ENCODE results near the gene CTDSPL2.
"Not testable (repeated sequence)": the region's sequence is repeated elsewhere in the genome, so short reads cannot be mapped to it uniquely, and the experiment has no call there.

Gene CTDSPL2

DNA sequence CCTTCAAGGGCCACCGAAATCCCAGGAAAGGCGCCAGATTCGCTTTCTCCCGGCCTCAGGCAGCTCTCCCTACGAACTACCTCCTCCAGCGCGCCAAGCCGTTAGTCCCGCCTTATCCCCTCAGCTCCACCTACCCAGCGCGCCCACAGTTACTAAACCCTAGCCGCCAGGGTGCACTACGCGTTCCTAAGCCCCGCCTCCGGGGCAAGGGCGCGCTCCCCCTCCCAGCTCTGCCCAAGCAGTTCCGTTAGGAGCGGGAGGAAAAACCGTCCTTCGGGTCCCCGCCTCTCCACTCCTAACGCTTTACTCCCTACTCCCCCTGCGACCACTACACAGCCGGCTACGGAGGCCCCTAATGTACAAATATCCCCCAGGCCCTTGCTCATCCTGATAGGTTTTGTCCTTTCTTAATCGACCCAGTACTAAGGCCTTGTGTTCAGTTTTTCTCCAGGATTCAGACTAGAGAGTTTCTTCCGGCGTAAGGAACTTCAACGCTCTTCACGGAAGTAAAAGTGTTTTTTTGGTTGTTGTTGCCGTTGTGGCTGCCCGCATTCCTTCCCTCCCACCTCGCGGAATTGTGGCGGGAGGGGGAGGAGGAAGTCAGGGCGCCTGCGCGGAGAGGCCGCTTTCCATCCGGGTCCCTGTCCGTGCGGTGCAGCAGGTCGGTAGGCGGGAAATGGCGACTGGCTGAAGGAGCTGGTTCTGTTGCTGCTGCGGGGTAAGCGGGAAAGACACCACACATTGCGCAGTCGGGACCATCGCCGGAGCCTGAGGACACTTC, at the start of gene CTDSPL2:
TSS of gene CTDSPL2 (plus strand) at position 655 of the 781 bp plus-strand sequence. CDS start 31,386 bp downstream, outside the sequence.
- peak; percentile 90 for DNase-seq (ENCODE audit: low read depth)

DNA sequence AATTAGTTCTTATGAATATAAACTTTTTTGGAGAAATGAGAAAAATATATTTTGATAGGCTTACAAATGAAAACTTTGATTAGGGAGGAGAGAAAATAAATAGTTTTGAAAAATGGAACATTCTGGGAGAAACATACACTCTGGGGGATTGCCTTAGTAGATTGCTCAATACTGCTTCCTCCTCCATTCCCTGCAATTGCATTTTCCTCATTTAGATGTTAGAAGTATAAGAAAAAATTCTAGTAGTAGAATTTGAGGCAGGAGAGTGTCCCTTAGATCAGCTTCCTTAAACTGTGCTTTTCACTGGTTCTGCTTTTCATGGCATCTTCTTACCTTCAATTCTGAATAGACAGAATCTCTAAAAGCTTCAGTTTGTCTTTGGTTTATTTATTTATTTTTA, 46.2 kb upstream of the CTDSPL2 start:
- no peak for DNase-seq (ENCODE audit: low read depth)

DNA sequence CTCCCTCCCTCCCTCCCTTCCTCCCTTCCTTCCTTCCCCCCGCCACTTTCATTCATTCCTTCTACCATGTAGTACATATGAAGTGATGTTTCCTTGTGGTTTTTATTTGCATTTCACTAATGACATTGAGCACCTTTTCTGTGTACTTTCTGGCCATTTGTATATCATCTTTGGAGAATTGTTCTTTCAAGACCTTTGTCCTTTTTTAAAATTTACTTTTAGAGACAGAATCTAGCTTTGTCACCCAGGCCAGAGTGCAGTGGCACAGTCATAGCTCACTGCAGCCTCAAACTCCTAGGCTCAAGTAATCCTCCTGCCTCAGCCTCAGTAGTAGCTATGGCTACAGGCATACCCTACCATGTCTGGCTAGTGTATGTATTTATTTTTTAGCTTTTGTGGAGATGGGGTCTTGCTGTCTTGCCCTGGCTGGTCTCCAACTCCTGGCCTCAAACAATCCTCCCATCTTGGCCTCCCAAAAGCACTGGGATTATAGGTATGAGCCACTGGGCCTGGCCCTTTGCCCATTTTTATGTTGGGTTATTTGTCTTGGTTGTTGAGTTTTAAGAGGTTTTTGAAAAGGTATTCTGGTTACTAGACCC, 42.0 kb upstream of the CTDSPL2 start:
- no peak for DNase-seq (ENCODE audit: low read depth)

DNA sequence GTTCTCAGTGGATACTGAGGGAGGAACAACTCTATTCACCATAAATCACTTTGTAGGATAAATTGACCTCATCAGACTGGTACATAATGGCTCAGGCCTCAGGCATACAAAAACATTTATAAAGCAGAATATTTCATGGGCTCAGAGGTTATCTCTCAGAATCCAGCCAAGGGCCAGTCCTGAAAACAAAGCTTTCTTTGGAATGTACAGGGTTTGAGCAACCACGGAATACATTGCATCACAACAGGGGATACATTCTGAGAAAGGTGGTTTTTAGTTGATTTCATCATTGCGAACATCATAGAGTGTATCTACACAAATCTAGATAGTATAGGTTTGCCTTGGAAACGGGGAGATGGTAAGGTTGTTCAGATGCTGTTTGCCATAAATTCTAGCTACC, 33.4 kb upstream of the CTDSPL2 start:
- no peak for DNase-seq (ENCODE audit: low read depth)

DNA sequence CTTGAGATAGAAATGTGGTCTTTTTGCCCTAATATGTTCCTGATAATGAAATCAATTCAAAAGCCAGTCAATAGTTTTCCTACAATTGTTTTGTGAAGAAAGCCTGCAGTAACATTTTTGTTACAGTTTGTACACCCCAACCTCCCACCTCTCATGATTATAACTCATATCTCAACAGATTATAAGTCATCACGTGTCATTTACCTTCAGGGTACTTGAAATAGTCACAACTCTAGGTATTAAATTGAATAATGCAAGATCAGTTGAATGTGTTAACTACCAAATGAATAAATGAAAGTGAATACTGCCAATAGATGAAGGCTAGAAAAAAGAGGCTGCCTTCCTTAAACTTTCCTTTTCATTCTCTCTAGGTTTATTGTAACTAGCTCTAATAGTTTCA, 32.9 kb upstream of the CTDSPL2 start:
- no peak for DNase-seq (ENCODE audit: low read depth)

DNA sequence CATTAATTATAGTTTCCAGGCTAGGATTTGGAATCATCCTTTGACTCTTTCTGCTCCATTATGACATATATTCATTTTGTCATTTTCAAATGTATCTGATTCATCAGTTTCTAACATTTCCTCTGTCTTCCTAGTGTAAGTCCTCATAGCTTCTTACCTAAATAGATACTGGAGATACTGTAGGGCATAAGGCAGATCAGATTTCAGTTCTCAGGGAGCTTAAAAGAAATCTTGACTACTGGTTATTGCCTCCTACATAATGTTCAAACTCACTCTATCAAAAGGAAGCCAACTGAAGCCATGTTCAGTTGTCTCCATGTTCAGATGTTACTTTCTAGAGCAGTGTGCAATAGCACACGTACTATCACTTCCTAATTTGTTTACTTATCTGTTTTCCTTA, 29.6 kb upstream of the CTDSPL2 start:
- DNase-seq (ENCODE audit: low read depth): no peak

DNA sequence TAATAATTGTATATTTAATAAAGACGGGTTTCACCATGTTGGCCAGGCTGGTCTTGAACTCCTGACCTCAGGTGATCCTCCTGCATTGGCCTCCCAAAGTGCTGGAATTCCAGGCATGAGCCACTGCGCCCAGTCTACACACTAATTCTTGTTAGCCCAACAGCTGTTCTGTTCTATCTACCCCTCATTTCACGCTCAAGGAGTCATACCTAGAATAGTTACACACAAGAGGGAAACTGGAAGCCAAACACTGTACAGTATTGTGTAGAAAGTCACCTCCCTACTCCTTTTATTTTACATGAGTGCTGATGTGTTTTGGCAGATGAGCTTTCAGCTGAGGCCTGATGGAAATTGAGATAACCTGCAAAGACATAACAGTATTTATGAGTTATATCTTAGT, 13.4 kb upstream of the CTDSPL2 start:
- DNase-seq (ENCODE audit: low read depth): no peak

DNA sequence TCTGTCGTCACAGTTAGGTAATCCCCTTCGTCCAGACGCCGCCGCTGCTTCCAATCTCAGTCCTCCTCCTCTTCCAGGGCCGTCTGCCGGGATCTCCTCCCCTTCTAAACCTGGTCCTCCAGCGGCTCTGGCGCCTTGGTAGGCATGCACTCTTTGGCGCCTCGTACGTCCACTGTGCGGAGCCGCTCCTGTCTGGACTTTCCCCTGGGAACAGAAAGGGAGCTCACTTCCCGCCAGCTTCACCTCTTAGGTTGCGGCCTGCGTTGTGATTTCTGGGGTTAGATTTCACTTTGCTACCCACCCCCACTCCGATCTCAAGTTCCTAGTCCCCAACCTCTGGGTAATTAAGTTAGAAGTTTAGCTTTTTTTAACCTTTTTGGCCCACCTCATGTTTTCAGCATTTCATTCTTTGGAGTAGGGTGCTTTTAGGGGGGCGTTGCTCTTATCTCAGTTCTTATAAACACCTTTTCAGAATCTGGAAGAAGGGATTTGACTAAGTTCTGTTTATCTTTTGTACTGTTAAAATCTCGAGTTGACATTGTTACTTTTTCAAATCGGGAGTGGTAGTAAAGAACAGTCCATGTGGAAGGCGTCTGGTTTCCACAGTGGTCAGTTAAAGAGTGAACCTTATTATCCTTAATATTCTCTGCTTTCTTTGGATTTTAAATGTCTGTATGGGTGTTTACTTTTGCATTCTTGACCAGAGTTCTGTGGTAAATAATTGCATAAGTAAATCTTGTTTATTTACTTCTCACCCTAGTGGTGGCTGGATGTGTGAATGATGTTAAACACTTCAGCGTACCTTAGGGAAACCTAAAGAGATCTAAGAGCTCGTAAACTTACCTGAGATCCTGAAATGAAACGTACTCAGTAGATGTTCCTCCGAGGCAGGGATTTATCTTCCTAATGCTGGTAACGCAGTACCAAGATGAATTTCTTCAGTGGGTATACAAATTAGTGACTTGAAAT, 611 bp downstream of the CTDSPL2 start:
- DNase-seq (ENCODE audit: low read depth): no peak

DNA sequence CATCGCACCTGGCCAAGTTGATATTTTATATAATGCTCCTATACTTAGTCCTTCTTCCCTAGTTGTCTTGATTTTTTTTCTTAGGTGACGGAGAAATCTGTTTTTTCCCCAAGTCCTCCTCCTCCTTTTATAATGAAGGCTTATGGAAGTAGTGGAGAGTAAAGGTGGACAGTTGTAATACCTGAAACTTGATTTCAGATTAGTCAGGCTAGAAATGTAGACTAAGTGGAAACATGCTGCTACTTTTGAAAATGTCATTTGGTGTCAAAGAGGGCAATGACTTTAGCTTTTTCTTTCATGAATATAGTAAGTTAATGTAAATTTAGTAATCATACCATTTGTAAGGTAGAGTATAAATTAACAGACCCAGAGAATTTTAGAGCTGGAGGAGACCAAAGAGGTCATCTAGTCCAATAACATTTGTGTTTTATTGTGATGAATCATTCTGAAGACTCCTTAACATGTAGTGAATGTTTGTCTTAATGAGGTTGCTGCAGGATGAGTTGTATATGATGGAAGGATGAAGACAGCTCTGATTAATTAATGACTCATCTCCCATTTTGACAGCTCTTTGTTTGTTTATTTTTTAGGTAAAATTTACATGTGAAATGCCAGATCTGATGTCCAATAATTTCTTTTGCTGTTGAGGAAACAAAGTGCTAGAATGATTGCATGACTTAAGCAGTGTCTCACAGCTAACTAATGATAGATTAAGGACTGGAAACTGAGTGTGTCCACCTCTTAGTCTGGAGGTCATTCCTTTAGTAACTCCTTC, 8.7 kb downstream of the CTDSPL2 start:
- no peak for DNase-seq (ENCODE audit: low read depth)

DNA sequence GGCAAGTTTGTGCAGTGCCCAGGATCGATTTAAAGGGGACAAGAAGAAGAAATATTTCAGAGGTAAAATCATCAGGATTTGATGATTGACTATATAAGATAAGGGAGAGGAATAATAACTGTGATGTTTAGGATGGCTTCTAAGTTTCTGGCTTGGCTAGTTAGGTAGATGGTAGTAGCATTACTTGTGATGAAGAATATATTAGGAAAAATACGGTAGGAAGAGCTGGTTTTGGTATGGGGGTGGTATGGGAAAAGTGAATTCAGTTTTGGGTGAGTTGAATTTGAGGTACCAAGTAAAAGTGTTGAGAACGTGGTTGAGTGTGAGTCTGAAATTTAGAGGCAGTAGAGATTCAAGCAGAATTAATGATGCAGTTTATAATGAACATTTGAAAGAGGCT, 11.0 kb downstream of the CTDSPL2 start:
- DNase-seq (ENCODE audit: low read depth): no peak

DNA sequence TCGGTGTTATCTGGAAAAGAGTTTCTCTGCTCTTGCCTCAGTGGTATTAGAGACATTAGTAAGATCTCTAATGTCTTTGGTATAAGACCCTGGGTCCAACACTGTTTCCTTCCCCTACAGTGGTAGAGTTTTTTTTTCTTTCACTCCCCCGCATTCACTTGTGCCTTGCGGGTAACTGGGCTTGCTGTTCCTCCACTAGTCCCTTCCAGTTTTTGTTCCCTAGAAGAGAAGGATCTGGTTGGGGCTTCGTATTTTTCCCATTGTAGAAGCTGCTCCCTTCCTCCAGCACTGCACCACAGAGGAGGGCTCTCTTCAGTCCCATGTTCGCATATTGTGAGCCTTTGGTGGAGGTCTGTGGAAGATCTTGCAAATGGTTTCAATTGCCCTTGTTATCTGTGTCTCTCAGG, 13.7 kb downstream of the CTDSPL2 start:
- DNase-seq (ENCODE audit: low read depth): no peak

DNA sequence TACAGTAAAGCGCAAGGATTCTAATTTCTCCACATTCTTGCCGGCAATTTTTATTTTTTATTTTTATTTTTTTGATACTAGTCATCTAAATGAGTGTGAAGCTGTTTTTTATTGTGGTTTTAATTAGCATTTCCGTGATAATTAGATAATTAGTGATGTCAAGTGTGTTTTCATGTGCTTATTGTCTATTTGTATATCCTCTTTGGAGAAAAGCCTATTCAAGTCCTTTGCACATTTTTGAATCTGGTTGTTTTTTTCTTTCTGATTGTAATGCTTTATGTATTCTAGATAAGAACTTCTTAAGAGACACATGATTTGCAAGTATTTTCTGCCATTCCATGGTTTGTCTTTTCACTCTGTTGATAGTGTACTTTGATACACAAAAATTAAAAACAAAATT, 16.1 kb downstream of the CTDSPL2 start:
- no peak for DNase-seq (ENCODE audit: low read depth)

DNA sequence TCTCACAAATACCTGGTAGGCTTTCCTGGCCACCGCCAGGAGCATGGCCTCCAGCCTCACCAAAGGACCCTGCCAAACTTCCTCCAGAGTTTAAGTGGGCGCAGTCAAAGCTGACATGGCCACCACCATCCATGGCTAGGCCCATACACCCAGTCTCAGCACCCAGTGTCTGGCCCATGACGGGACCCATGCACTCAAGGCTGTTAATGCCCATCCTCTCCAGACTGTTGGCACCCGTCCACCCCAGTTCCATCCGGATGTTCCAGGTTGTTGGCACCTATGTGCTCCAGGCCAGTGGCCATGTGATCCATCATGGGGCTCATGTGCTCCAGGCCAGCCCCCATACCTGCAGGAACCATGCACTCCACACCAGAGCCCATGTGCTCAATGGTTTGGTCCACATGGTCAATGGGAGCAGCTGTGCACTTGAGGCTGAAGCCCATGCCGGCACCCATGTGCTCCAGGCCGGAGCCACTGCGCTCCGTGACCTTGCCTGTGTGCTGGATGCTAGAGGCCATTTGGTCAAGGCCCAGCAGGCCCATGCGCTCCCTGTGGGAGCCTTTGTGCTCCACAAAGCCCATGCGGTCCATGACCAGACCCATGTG, 20.4 kb downstream of the CTDSPL2 start:
- no peak for DNase-seq (ENCODE audit: low read depth)

DNA sequence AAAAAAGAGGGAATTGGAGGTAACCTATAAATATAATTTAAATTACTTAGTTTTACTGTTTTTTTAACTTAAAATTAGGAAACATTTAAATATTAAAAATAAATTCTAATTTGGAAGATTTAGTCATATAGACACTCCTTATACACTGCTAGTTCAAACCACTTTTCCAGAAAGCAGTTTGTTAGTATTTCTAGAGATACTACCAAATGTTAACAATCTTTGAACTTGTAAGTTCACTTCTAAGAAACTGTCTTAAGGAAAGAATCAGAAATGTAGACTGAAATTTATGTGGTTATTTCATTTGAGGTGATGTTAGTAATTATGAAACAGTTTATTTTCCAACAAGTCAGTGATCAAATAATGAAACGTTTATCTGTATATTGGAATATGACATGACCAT, 22.7 kb downstream of the CTDSPL2 start:
- no peak for DNase-seq (ENCODE audit: low read depth)

DNA sequence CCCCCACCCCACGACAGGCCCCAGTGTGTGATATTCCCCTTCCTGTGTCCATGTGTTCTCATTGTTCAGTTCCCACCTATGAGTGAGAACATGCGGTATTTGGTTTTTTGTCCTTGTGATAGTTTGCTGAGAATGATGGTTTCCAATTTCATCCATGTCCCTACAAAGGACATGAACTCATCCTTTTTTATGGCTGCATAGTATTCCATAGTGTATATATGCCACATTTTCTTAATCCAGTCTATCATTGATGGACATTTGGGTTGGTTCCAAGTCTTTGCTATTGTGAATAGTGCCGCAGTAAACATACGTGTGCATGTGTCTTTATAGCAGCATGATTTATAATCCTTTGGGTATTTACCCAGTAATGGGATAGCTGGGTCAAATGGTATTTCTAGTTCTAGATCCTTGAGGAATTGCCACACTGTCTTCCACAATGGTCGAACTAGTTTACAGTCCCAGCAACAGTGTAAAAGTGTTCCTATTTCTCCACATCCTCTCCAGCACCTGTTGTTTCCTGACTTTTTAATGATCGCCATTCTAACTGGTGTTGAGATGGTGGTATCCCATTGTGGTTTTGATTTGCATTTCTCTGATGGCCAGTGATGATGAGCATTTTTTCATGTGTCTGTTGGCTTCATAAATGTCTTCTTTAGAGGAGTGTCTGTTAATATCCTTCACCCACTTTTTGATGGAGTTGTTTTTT, 26.3 kb downstream of the CTDSPL2 start:
- DNase-seq (ENCODE audit: low read depth): not testable (repeated sequence)

DNA sequence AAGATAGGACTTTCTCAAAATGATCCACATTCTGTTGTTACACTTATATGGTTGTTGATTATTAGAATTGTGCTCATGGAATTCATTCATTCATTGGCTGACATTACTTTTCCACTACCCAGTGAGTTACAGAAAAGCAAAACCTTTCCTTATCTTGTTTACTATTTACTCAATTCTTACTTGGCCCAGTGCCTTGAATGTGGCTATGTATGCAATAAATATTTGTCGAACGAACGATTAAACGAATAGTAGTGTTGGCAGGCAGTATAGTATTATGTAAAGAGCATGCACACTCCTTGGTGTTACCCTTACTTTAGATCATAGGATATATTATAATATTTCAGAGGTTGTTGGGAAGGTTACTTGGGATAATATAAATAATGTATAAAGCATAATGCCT, 31.0 kb downstream of the CTDSPL2 start:
- no peak for DNase-seq (ENCODE audit: low read depth)

DNA sequence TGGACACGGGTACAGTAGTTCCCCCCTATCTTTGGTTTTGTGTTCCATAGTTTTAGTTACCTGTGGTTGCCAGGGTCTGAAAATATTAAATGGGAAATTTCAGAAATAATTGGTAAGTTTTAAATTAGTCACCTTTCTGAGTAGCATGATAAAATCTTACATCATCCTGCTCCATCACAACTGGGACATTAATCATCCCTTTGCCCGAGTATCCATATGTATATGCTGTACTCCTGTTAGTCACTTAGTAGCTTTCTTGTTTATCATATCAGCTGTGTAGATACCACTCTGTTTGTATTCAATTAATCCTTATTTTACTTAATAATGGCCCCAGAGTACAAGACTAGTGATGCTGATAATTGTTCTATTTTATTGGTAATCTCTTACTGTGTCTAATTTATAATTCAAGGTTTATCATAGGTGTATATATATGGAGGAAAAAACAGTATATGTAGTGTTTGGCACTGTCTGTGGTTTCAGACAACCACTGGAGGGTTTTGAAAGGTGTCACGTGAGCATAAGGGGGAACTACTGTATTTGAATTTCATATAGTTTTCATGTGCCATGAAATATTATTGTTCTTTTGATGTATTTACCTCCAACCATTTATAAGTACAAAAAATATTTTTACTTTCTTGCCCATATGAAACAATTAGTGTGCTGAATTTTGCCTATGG, 41.4 kb downstream of the CTDSPL2 start:
- no peak for DNase-seq (ENCODE audit: low read depth)

DNA sequence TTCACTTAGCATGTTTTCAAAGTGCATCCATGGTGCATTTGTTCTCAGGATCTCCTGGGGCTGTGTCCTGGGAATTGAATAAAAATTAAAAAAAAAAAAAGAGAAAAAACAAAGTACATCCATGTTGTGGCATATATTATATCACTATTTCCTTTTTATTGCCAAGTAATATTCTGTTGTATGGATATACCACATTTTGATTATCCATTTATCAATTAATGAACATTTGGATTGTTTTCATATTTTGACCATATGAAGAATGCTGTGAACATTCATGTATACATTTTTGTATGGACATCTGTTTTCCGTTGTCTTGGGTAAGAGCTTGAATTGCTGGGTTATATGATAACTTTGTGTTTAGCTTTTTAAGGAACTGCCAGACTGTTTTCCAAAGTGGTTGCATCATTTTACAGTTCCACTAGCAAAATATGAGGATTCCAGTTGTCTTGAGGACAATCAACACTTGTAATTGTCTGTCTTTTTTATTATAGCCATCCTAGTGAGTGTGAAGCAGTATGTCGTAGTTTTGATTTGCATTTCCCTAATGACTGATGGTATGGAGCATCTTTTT, 44.5 kb downstream of the CTDSPL2 start:
- no peak for DNase-seq (ENCODE audit: low read depth)

DNA sequence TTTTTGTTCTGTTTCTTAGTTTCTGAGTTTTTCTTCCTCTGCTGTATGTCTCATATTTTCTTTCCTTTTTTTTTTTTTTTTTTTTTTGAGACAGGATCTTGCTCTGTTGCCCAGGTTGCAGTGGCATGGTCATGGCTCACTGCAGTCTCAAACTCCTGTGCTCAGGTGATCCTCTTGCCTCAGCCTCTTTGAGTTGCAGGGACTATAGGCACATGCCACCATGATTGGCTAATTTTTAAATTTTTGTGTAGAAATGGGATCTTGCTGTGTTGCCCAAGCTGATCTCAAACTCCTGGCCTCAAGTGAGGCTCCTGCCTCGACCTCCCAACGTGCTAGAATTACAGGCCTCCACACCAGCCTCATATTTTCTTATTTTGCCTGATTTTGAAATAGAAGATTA, 51.9 kb downstream of the CTDSPL2 start:
- DNase-seq (ENCODE audit: low read depth): no peak

DNA sequence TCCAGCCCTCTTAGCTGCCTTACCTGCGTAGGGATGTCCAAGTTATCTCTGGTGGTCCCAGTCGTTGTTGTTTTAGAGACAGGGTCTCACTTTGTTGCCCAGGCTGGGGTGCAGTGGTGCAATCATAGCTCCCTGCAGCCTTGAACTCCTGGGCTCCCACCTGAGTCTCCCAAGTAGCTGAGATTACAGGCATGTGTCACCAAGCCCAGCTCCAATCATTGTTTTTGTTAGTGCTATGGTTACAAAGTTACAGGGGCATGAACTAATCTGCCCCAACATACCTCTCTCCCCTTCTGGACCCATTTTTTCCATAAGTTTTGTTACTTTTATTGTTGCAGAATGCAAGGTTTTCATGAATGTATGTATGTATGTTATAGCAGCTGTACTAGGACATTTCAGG, 54.7 kb downstream of the CTDSPL2 start:
- DNase-seq (ENCODE audit: low read depth): no peak
